ENCODE results near the gene PI4KB.
A peak's percentile ranks its signal among the peaks of the same experiment; 100 is the strongest.

Gene PI4KB

GRCh38 chr1:151327223-151327902, at the start of gene PI4KB:
Gene PI4KB (minus strand): TSS chr1:151327416. CDS start chr1:151316481, 10,935 bp downstream.
- DNase-seq (ENCODE audit: low read depth) = peak; percentile 97
- no peak for TF ChIP-seq CTCF (IDR thresholded peaks at IDR 0.05; ENCODE audit: low read depth, low read length)
- TF ChIP-seq MAX (IDR thresholded peaks at IDR 0.05; ENCODE audit: low read depth, low read length) = no peak
- peak; percentile 44 for TF ChIP-seq POLR2A (IDR thresholded peaks at IDR 0.05; ENCODE audit: extremely low read depth, insufficient read length)
- TF ChIP-seq MYC (IDR thresholded peaks at IDR 0.05; ENCODE audit: low read depth, low read length) = no peak

GRCh38 chr1:151373196-151373595, 46.0 kb upstream of the PI4KB start:
- TF ChIP-seq POLR2A (IDR thresholded peaks at IDR 0.05; ENCODE audit: extremely low read depth, insufficient read length) (no peak), MYC (IDR thresholded peaks at IDR 0.05; ENCODE audit: low read depth, low read length) (no peak), CTCF (IDR thresholded peaks at IDR 0.05; ENCODE audit: low read depth, low read length) (no peak), MAX (IDR thresholded peaks at IDR 0.05; ENCODE audit: low read depth, low read length) (no peak)
- DNase-seq (ENCODE audit: low read depth) = no peak
- no peak overlapping the region for H3K4me3 ChIP-seq (ENCODE audit: low read depth, low read length)

More at GRCh38 chr1:151327223-151327902, at the start of gene PI4KB:
- peak within 1 kb of the TSS; percentile 93 for H3K4me3 ChIP-seq (ENCODE audit: low read depth, low read length)

GRCh38 chr1:151372058-151372934, 45.1 kb upstream of the PI4KB start, which contains the start of gene SELENBP1:
Gene SELENBP1 (minus strand): TSS chr1:151372705. CDS start chr1:151372641, 64 bp downstream.
- DNase-seq (ENCODE audit: low read depth) = no peak
- H3K4me3 ChIP-seq (ENCODE audit: low read depth, low read length) = no peak within 1 kb of the TSS
- no peak for TF ChIP-seq CTCF (IDR thresholded peaks at IDR 0.05; ENCODE audit: low read depth, low read length)
- no peak for TF ChIP-seq POLR2A (IDR thresholded peaks at IDR 0.05; ENCODE audit: extremely low read depth, insufficient read length)
- no peak for TF ChIP-seq MAX (IDR thresholded peaks at IDR 0.05; ENCODE audit: low read depth, low read length)
- no peak for TF ChIP-seq MYC (IDR thresholded peaks at IDR 0.05; ENCODE audit: low read depth, low read length)

GRCh38 chr1:151371370-151372057, 44.3 kb upstream of the PI4KB start:
- DNase-seq (ENCODE audit: low read depth) = no peak
- no peak overlapping the region for H3K4me3 ChIP-seq (ENCODE audit: low read depth, low read length)
- TF ChIP-seq CTCF (IDR thresholded peaks at IDR 0.05; ENCODE audit: low read depth, low read length) = no peak
- no peak for TF ChIP-seq MYC (IDR thresholded peaks at IDR 0.05; ENCODE audit: low read depth, low read length)
- TF ChIP-seq MAX (IDR thresholded peaks at IDR 0.05; ENCODE audit: low read depth, low read length) = no peak
- no peak for TF ChIP-seq POLR2A (IDR thresholded peaks at IDR 0.05; ENCODE audit: extremely low read depth, insufficient read length)

- no peak for TF ChIP-seq CTCF (IDR thresholded peaks at IDR 0.05; ENCODE audit: low read depth, low read length)
- TF ChIP-seq MAX (IDR thresholded peaks at IDR 0.05; ENCODE audit: low read depth, low read length) = no peak
- DNase-seq (ENCODE audit: low read depth) = peak; percentile 97
- no peak overlapping the region for H3K4me3 ChIP-seq (ENCODE audit: low read depth, low read length)
Measured at GRCh38 chr1:151370211-151370911, 43.1 kb upstream of the PI4KB start.

Measured in NB4 (cell line).